H1 (cell line): ENCODE results near the gene CFAP65.

ENCODE experiments used
- CREB1 ChIP-seq: IDR thresholded peaks from 2 replicates; pipeline ENCODE4 v1.6.1; 2012; ENCODE audit warnings: inconsistent platforms
- CTCF ChIP-seq, 3 experiments: IDR thresholded peaks; 1 replicate in 2 of 3; 2 replicates in 1 of 3; pipeline versions ENCODE4 v1.5.1 to v1.6.1; 2011; ENCODE audit warnings: low read length in 3 of 3, mild to moderate bottlenecking in 3 of 3, inconsistent platforms in 2 of 3, low read depth in 1 of 3, moderate library complexity in 1 of 3; ENCODE audit not compliant: insufficient read depth in 1 of 3; ENCODE audit errors: control extremely low read depth in 1 of 3
- EP300 ChIP-seq, 2 experiments: IDR thresholded peaks; 1 replicate in 1 of 2; 2 replicates in 1 of 2; pipeline ENCODE4 v1.6.1; 2011 to 2012; ENCODE audit warnings: low read depth in 2 of 2, low read length in 2 of 2, mild to moderate bottlenecking in 2 of 2, borderline replicate concordance in 1 of 2, inconsistent platforms in 1 of 2, moderate library complexity in 1 of 2
- EZH2 ChIP-seq: fragments of 200-600 bp; sonication (generic); IDR thresholded peaks from 2 replicates; pipeline ENCODE4 v1.7.1; 2012; ENCODE audit warnings: low read depth, mild to moderate bottlenecking, moderate library complexity, low read length, inconsistent platforms; ENCODE audit not compliant: severe bottlenecking
- GABPA ChIP-seq: IDR thresholded peaks from 2 replicates; pipeline ENCODE4 v1.6.1; 2011; ENCODE audit warnings: mild to moderate bottlenecking, low read length, moderate library complexity, borderline replicate concordance; ENCODE audit not compliant: insufficient read depth
- MAX ChIP-seq: IDR thresholded peaks from 2 replicates; pipeline ENCODE4 v1.6.1; 2012; ENCODE audit warnings: inconsistent platforms
- NANOG ChIP-seq: IDR thresholded peaks from 2 replicates; pipeline ENCODE4 v1.6.1; 2011; ENCODE audit warnings: low read length, low read depth, mild to moderate bottlenecking, inconsistent platforms; ENCODE audit not compliant: insufficient read depth, poor library complexity, severe bottlenecking
- PHF8 ChIP-seq: fragments of 200-600 bp; sonication (generic); conservative IDR thresholded peaks from 2 replicates; pipeline ENCODE4 v1.7.1; 2012; ENCODE audit warnings: low read depth, mild to moderate bottlenecking, inconsistent platforms, low read length, moderate library complexity
- POLR2A ChIP-seq, 2 experiments: IDR thresholded peaks; 1 replicate in 1 of 2; 2 replicates in 1 of 2; pipeline ENCODE4 v1.6.1; 2011; ENCODE audit warnings: low read depth in 2 of 2, low read length in 2 of 2, mild to moderate bottlenecking in 2 of 2; ENCODE audit errors: control extremely low read depth in 1 of 2
- POLR2AphosphoS5 ChIP-seq: IDR thresholded peaks from 2 replicates; pipeline ENCODE4 v1.6.1; 2011; ENCODE audit warnings: low read depth, low read length
- SP1 ChIP-seq: IDR thresholded peaks from 2 replicates; pipeline ENCODE4 v1.6.1; 2011; ENCODE audit warnings: low read depth, low read length
- TAF1 ChIP-seq: IDR thresholded peaks from 2 replicates; pipeline ENCODE4 v1.6.1; 2011; ENCODE audit warnings: mild to moderate bottlenecking, low read depth, low read length
- YY1 ChIP-seq: IDR thresholded peaks from 2 replicates; pipeline ENCODE4 v1.6.1; 2011; ENCODE audit warnings: low read depth, mild to moderate bottlenecking, low read length

- TF ChIP-seq CTCF (IDR thresholded peaks at IDR 0.05; ENCODE audit: control extremely low read depth in 1 of 3, insufficient read depth in 1 of 3, low read depth in 1 of 3, low read length in 3 of 3) (no peak), EP300 (IDR thresholded peaks at IDR 0.05; ENCODE audit: borderline replicate concordance in 1 of 2, low read depth in 2 of 2, low read length in 2 of 2) (no peak), TAF1 (no peak), GABPA (no peak), NANOG (no peak), POLR2A (IDR thresholded peaks at IDR 0.05; ENCODE audit: control extremely low read depth in 1 of 2, low read depth in 2 of 2, low read length in 2 of 2) (no peak), EZH2 (peak; percentile 68), PHF8 (no peak), MAX (no peak), CREB1 (no peak), YY1 (no peak), POLR2AphosphoS5 (no peak), SP1 (no peak)
Observed at GRCh38 chr2:218995561-218995960, 45.8 kb downstream of the CFAP65 start.
